Measurements from ENCODE around the gene GTPBP2. TPM values are rescaled to one million over a fixed set of nuclear protein-coding genes. Genes with fewer than 3 reads are reported as not detected.
A peak's percentile ranks its signal among the peaks of the same experiment; 100 is the strongest.

Gene GTPBP2
- total and polyA plus RNA-seq, 2 of the 13 experiments (the other 11 are each of a cell fraction or from before 2014, with no cell fraction given) = 26.9 to 88.2 TPM

- TF ChIP-seq LBX2 (CRISPR knock-in tag; IDR thresholded peaks at IDR 0.05; ENCODE audit: borderline replicate concordance) (0 out of 2 replicates have a peak, but pooled peaks have one; percentile 13), PLSCR1 (CRISPR knock-in tag; IDR thresholded peaks at IDR 0.05; ENCODE audit: borderline replicate concordance) (no peak), FOXO1 (CRISPR knock-in tag; IDR thresholded peaks at IDR 0.05) (no peak), ZNF329 (CRISPR knock-in tag; IDR thresholded peaks at IDR 0.05; ENCODE audit: low read depth) (no peak), ZNF138 (CRISPR knock-in tag; IDR thresholded peaks at IDR 0.05; ENCODE audit: low read depth) (peak; percentile 16; the same call in 1 of the 2 replicates), SIN3B (IDR thresholded peaks at IDR 0.05; ENCODE audit: low read length) (no peak), IKZF4 (CRISPR knock-in tag; IDR thresholded peaks at IDR 0.05; ENCODE audit: borderline replicate concordance, low read depth, not compliant biosample characterization) (peak; percentile 53), CREBL2 (CRISPR knock-in tag; IDR thresholded peaks at IDR 0.05; ENCODE audit: borderline replicate concordance) (0 out of 2 replicates have a peak, but pooled peaks have one; percentile 68), ZNF605 (CRISPR knock-in tag; IDR thresholded peaks at IDR 0.05) (no peak), TFE3 (CRISPR knock-in tag; IDR thresholded peaks at IDR 0.05) (no peak), ZNF282 (IDR thresholded peaks at IDR 0.05; ENCODE audit: partially characterized antibody) (no peak), FUBP1 (CRISPR knock-in tag; IDR thresholded peaks at IDR 0.05; ENCODE audit: borderline replicate concordance) (no peak), RXRA (CRISPR knock-in tag; IDR thresholded peaks at IDR 0.05) (no peak), TCF7L2 (IDR thresholded peaks at IDR 0.05; ENCODE audit: low read depth, low read length) (no peak), ZNF451 (CRISPR knock-in tag; IDR thresholded peaks at IDR 0.05) (no peak), ZBTB37 (CRISPR knock-in tag; IDR thresholded peaks at IDR 0.05) (no peak), ZNF891 (CRISPR knock-in tag; IDR thresholded peaks at IDR 0.05) (no peak), ZNF20 (CRISPR knock-in tag; IDR thresholded peaks at IDR 0.05) (no peak), ELF3 (CRISPR knock-in tag; IDR thresholded peaks at IDR 0.05) (no peak), SKI (IDR thresholded peaks at IDR 0.05; ENCODE audit: partially characterized antibody) (no peak), ZNF33B (CRISPR knock-in tag; IDR thresholded peaks at IDR 0.05) (peak; percentile 73; the same call in 1 of the 2 replicates), ZNF781 (CRISPR knock-in tag; IDR thresholded peaks at IDR 0.05; ENCODE audit: borderline replicate concordance, not compliant biosample characterization) (peak; percentile 5), NCOA1 (CRISPR knock-in tag; IDR thresholded peaks at IDR 0.05) (no peak), SNAPC2 (CRISPR knock-in tag; IDR thresholded peaks at IDR 0.05) (no peak)
Observed at GRCh38 chr6:43671011-43671800, 42.1 kb upstream of the GTPBP2 start (continued).
